Natural killer cell (primary cell): ENCODE results near the gene CUEDC1. TPM values are rescaled to one million over a fixed set of nuclear protein-coding genes. Genes with fewer than 3 reads are reported as not detected.
A peak's percentile ranks its signal among the peaks of the same experiment; 100 is the strongest.

Source experiments
- ATAC-seq, 3 donors: fragments of 150-1000 bp in 2 of 3; fragments of 200-7000 bp in 1 of 3; cut with Tn5 transposase; 1 replicate in 1 of 3; 2 replicates in 2 of 3; pipeline ENCODE4 v1.10.0; 2021; ENCODE audit warnings: mild to moderate bottlenecking in 2 of 3, moderate library complexity in 2 of 3
- DNase-seq, 2 donors: peaks; one replicate each; pipeline versions ENCODE4 v3.0.0 to v3.0.0-alpha.2; 2013 to 2021; ENCODE audit warnings: mixed read lengths in 1 of 2
- H3K27ac ChIP-seq: one replicate; pipeline ENCODE4 v1.5.1; 2013; ENCODE audit warnings: mild to moderate bottlenecking, low read length
- H3K27me3 ChIP-seq: one replicate; pipeline ENCODE4 v1.6.1; 2013; ENCODE audit warnings: low read length; ENCODE audit not compliant: control insufficient read depth, insufficient read depth
- H3K36me3 ChIP-seq: one replicate; pipeline ENCODE4 v1.6.1; 2013; ENCODE audit warnings: low read length; ENCODE audit not compliant: control insufficient read depth, insufficient read depth
- H3K4me1 ChIP-seq: one replicate; pipeline ENCODE4 v1.6.1; 2013; ENCODE audit warnings: low read length; ENCODE audit not compliant: control insufficient read depth, insufficient read depth
- H3K4me3 ChIP-seq: one replicate; pipeline ENCODE4 v1.5.1; 2013; ENCODE audit warnings: low read length
- H3K9me3 ChIP-seq: one replicate; pipeline ENCODE4 v1.6.1; 2013; ENCODE audit warnings: low read length; ENCODE audit not compliant: control insufficient read depth, insufficient read depth
- H3K27ac Mint-ChIP-seq, 2 donors: one replicate each; pipeline ENCODE4 v1.8.0; 2022; ENCODE audit warnings: mild to moderate bottlenecking in 2 of 2, mixed read lengths in 2 of 2, moderate library complexity in 1 of 2
- H3K27me3 Mint-ChIP-seq, 2 donors: one replicate each; pipeline ENCODE4 v1.8.0; 2022; ENCODE audit warnings: low read depth in 2 of 2, mixed read lengths in 2 of 2
- H3K36me3 Mint-ChIP-seq: one replicate; pipeline ENCODE4 v1.8.0; 2022; ENCODE audit warnings: mixed read lengths
- H3K4me1 Mint-ChIP-seq, 2 donors: one replicate each; pipeline ENCODE4 v1.8.0; 2022; ENCODE audit warnings: mixed read lengths in 2 of 2
- H3K4me3 Mint-ChIP-seq: one replicate; pipeline ENCODE4 v1.8.0; 2022; ENCODE audit warnings: mild to moderate bottlenecking, moderate library complexity, mixed read lengths
- H3K9me3 Mint-ChIP-seq, 2 donors: one replicate each; pipeline ENCODE4 v1.8.0; 2022; ENCODE audit warnings: mixed read lengths in 2 of 2
- WGBS: methylation state at CpG from one replicate; pipeline ENCODE4 v1.1.7; 2013; ENCODE audit warnings: missing lambda C conversion rate; ENCODE audit not compliant: insufficient coverage; 5-methylcytosine and 5-hydroxymethylcytosine counted together
- intact Hi-C: fragments of 100-400 bp; cut with micrococcal nuclease; formaldehyde crosslinking; loops from one replicate; pipeline ENCODE4 v1.14.2; 2022
- total RNA-seq, 4 donors: library from RNA; stranded (reverse); fragments of 120-200 nt in 1 of 4; gene quantifications; one replicate each; pipeline versions ENCODE4 v1.2.3 to v1.2.4, GENCODE V29; 2013 to 2022
- TF ChIP-seq, protein P1 (sequence below): fragments of 200-600 bp; IDR thresholded peaks from one replicate; pipeline ENCODE4 v1.8.0; 2022; ENCODE audit warnings: antibody characterized with exemption

CUEDC1 gene
- total RNA-seq, 3 donors from 2014 or later (not counting 1 experiment from before 2014, with no cell fraction given), result 1.5 to 3.7 (median 2.6) TPM

DNA sequence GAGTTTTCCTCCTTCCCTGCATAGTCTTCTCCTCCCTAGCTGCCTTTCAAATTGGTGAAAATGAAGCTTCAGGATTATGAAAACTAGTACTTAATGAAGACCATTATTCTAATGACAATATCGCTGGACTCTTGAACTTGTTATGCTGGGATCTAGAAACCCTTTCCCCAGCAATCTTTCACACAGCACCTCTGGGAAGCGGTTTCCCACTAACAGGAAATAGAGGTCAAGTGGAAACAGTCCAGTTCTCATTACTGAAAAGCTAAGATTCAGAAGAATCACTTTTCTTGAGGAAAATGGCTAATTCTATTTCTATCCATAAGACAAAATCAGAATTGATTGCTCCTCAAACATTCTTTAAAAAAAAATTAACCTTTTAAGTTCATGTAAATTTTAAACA is 34.8 kb upstream of the CUEDC1 start:
- peak overlapping the region in 1 of 2 donors; percentile 87 for H3K27ac Mint-ChIP-seq
- no peak for DNase-seq
- intact Hi-C loops, result no loop called here

DNA sequence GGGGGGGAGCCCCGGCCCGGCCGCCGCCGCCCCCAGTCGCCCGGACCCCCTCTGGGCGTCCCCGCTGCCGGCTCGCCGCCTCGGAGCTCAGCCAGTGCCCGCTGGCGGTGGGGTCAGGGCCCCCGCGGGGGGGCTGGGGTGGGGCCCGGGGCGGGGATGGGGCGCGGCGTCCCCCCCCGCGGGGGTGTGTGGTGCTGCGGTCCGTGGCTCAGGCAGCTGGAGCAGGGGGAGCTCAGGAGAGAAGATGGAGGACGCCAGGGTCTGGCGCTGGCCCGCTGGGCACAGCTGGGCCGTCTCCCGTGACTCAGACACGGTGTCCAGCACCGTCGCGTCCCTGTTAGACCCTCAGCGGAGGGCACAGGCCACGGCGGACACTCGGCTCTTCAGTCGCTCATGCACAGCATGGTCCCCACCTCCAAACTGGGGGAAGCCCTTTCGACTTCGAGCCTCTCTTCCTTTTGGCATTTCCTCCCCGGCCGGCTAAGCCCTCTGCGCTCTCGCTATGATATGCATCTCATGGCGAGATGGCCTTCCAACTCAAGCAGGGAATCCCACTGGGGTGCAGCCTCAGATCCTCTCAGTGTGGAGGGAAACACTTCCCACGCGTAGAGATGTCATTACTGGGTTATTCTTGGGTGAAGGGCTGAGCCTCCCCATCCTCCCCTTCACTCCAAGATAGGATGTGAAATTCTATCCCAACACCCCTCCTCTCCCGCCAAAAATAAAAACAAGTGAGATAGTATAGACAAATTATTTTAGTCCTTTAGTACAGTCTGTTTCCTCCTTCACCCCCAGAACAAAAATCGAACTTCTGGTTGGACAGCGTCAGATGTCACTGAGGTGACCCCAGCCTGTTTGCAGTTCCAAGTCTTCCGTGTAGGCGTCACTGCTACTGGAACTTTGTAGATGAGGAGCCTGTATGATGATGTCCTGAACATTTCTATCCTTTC is 33.4 kb upstream of the CUEDC1 start:
- peak; percentile 57 to 80 (median 67) for ATAC-seq
- Histone ChIP-seq H3K27me3 (no peaks in the 10 kb centered on the region), H3K4me1 (peaks cover 25% of the 10 kb centered on the region), H3K36me3 (no peaks in the 10 kb centered on the region), H3K9me3 (no peaks in the 10 kb centered on the region), H3K4me3 (peak overlapping the region; percentile 91), H3K27ac (peak overlapping the region; percentile 59)
- Mint-ChIP-seq H3K9me3 (no peaks in the 10 kb centered on the region), H3K4me1 (peaks cover 51 to 57% of the 10 kb centered on the region in 2 donors), H3K27me3 (no peaks in the 10 kb centered on the region), H3K36me3 (no peaks in the 10 kb centered on the region), H3K27ac (peak overlapping the region; percentile 87 to 92), H3K4me3 (peak overlapping the region; percentile 92)
- intact Hi-C loops, result no loop called here
- TF ChIP-seq, protein P1, sequence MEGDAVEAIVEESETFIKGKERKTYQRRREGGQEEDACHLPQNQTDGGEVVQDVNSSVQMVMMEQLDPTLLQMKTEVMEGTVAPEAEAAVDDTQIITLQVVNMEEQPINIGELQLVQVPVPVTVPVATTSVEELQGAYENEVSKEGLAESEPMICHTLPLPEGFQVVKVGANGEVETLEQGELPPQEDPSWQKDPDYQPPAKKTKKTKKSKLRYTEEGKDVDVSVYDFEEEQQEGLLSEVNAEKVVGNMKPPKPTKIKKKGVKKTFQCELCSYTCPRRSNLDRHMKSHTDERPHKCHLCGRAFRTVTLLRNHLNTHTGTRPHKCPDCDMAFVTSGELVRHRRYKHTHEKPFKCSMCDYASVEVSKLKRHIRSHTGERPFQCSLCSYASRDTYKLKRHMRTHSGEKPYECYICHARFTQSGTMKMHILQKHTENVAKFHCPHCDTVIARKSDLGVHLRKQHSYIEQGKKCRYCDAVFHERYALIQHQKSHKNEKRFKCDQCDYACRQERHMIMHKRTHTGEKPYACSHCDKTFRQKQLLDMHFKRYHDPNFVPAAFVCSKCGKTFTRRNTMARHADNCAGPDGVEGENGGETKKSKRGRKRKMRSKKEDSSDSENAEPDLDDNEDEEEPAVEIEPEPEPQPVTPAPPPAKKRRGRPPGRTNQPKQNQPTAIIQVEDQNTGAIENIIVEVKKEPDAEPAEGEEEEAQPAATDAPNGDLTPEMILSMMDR, result no peak
- 2% methylated on average over 48 of the region's 54 CpGs for WGBS
- peak in 1 of 2 donors; percentile 80 for DNase-seq

More for the DNA sequence above, 34.8 kb upstream of the CUEDC1 start:
- Histone ChIP-seq H3K27me3 (no peaks in the 10 kb centered on the region), H3K4me3 (no peak overlapping the region), H3K27ac (no peak overlapping the region), H3K9me3 (no peaks in the 10 kb centered on the region), H3K36me3 (no peaks in the 10 kb centered on the region), H3K4me1 (peaks cover 27% of the 10 kb centered on the region)
- TF ChIP-seq, protein P1, result no peak
- 92% methylated on average over 2 of the region's 2 CpGs for WGBS
- ATAC-seq, result no peak
- Mint-ChIP-seq H3K9me3 (no peaks in the 10 kb centered on the region), H3K4me1 (peaks cover 36 to 47% of the 10 kb centered on the region in 2 donors), H3K27me3 (no peaks in the 10 kb centered on the region), H3K36me3 (no peaks in the 10 kb centered on the region), H3K4me3 (peak overlapping the region; percentile 92)

DNA sequence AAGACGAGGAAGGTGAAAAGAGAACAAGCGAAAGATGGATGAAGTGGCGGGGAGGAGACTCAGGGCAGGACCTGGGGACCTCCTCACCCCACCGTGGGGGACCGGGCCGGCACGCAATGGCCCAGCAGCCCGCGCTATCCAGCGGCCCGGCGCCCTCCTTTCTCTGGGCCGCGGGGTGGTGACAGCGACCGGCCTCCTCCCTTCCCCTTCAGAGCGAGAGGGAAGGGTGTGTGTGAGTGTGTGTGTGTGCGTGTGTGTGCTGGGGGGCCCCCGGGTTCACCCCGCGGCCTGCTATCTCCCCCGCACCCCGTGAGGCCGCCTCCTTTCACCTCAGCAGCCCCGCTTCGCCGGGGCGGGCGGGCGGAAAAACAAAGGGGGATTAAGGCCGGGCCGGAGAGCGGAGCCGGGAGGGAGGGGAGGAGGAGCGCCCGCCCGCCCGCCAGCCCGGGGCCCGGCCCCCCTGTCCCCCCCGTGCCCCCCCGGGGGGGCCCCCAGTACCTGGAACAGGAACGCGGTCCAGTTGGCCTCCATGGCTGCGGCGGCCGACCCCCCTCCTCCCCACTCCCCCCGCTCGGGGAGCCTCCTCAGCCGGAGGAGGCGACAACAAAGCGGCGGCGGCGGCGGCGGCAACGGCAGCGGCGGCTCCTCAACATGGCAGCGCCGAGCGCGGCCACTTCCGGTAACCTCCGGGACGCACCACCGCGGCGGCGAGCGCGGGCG is 32.5 kb upstream of the CUEDC1 start, which contains the start of gene VEZF1:
VEZF1 (minus strand) TSS at position 674 of the 720 bp plus-strand sequence; CDS start at position 531, 143 bp downstream.
- Mint-ChIP-seq H3K36me3 (no peaks in the 10 kb centered on the region), H3K27me3 (no peaks in the 10 kb centered on the region), H3K4me3 (peak within 1 kb of the TSS; percentile 93), H3K9me3 (no peaks in the 10 kb centered on the region), H3K4me1 (peaks cover 59 to 61% of the 10 kb centered on the region in 2 donors), H3K27ac (peak within 1 kb of the TSS; percentile 87 to 95)
- peaks cover 26% of the 10 kb centered on the region for H3K4me1 ChIP-seq
- under 1% methylated on average over 69 of the region's 74 CpGs for WGBS
- peak; percentile 78 to 84 for DNase-seq
- no peaks in the 10 kb centered on the region for H3K36me3 ChIP-seq
- ATAC-seq, result peak; percentile 61 to 79 (median 79)
- no peaks in the 10 kb centered on the region for H3K27me3 ChIP-seq
- TF ChIP-seq, protein P1, result no peak
- H3K4me3 ChIP-seq, result peak within 1 kb of the TSS; percentile 91
- H3K9me3 ChIP-seq, result no peaks in the 10 kb centered on the region
- intact Hi-C loops, result loop anchor here (2.0 kb wide), 1 partner anchor 19 kb away; the partner anchor contains the start of gene SRSF1
- peak within 1 kb of the TSS; percentile 81 for H3K27ac ChIP-seq
